ENCODE data around the gene PDCD11.
A peak's percentile ranks its signal among the peaks of the same experiment; 100 is the strongest.

Gene PDCD11

DNA sequence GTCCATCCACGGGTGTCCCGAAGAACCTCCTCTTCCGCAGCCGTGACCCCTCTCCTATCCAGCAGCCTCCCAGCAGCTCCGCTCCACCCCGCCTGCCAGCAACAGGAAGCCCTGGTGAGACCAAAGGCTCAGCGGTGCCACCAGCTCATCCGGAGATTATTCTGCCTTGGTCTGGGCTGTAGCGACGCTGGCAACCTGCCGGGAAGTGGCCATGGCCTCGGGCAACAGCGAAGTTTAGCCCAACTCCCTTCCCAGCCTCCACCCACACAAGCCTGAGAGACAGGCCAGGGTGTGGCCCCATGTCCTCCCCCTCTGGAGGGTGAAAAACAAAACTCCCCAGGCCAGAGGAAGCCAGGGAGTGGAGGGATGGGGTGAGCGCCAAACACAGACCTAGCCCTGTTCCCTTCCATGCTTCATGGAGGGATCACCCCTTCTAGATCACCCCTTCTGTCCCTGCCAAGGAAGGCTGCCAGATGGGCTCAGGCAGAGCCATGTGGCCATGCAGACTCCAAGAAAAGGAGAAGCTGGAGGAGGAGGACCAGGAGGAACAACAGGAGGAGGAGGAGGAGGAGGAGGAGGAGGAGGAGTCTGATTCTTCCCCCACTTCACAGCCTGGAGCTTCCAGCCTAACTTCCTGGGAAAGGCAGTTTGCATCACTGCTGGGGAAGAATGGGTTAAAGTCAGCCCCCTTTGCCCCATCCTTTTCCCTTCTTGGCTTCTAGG, 54.8 kb downstream of the PDCD11 start:
- H3K79me2 ChIP-seq (ENCODE audit: insufficient read depth, low read length), result peaks cover 61% of the 10 kb centered on the region
- H3K9me3 ChIP-seq (ENCODE audit: insufficient read depth, low read depth, low read length), result no peaks in the 10 kb centered on the region
- H3K4me1 ChIP-seq (ENCODE audit: insufficient read depth, low read length, poor library complexity, severe bottlenecking), result peaks cover 37% of the 10 kb centered on the region
- peaks cover 16% of the 10 kb centered on the region for H4K20me1 ChIP-seq (ENCODE audit: insufficient read depth, low read length, poor library complexity, severe bottlenecking)
- no peak for TF ChIP-seq EZH2phosphoT487 (IDR thresholded peaks at IDR 0.05; ENCODE audit: borderline replicate concordance)
- TF ChIP-seq, protein P1, sequence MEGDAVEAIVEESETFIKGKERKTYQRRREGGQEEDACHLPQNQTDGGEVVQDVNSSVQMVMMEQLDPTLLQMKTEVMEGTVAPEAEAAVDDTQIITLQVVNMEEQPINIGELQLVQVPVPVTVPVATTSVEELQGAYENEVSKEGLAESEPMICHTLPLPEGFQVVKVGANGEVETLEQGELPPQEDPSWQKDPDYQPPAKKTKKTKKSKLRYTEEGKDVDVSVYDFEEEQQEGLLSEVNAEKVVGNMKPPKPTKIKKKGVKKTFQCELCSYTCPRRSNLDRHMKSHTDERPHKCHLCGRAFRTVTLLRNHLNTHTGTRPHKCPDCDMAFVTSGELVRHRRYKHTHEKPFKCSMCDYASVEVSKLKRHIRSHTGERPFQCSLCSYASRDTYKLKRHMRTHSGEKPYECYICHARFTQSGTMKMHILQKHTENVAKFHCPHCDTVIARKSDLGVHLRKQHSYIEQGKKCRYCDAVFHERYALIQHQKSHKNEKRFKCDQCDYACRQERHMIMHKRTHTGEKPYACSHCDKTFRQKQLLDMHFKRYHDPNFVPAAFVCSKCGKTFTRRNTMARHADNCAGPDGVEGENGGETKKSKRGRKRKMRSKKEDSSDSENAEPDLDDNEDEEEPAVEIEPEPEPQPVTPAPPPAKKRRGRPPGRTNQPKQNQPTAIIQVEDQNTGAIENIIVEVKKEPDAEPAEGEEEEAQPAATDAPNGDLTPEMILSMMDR (conservative IDR thresholded peaks at IDR 0.05; ENCODE audit: low read length), result no peak
- no peaks in the 10 kb centered on the region for H3K9me2 ChIP-seq (replicated peaks; ENCODE audit: low read depth, low read length)
- peak overlapping the region; percentile 92 for H3K4me3 ChIP-seq (ENCODE audit: low read length, poor library complexity, severe bottlenecking)
- H2AFZ ChIP-seq (ENCODE audit: low read length), result peak overlapping the region; percentile 93
- H3K27me3 ChIP-seq (ENCODE audit: insufficient read depth, low read length, poor library complexity, severe bottlenecking), result no peaks in the 10 kb centered on the region
- H3K4me2 ChIP-seq (ENCODE audit: low read depth, low read length, poor library complexity, severe bottlenecking), result peak overlapping the region; percentile 94
- H3K36me3 ChIP-seq (ENCODE audit: insufficient read depth, low read length), result peaks cover 14% of the 10 kb centered on the region; the same call in 1 of the 2 replicates
- no peaks in the 10 kb centered on the region for H3F3A ChIP-seq (ENCODE audit: low read depth)
- peak overlapping the region; percentile 88 for H3K9ac ChIP-seq (ENCODE audit: low read depth, low read length, poor library complexity, severe bottlenecking)

- H3K36me3 ChIP-seq (ENCODE audit: insufficient read depth, low read length), result peaks cover 14% of the 10 kb centered on the region; the same call in 1 of the 2 replicates
- no peaks in the 10 kb centered on the region for H3K9me3 ChIP-seq (ENCODE audit: insufficient read depth, low read depth, low read length)
- peak within 1 kb of the TSS; percentile 94 for H3K4me2 ChIP-seq (ENCODE audit: low read depth, low read length, poor library complexity, severe bottlenecking)
- peaks cover 59% of the 10 kb centered on the region for H3K79me2 ChIP-seq (ENCODE audit: insufficient read depth, low read length)
- TF ChIP-seq, protein P1 (conservative IDR thresholded peaks at IDR 0.05; ENCODE audit: low read length), result no peak
- no peak for TF ChIP-seq EZH2phosphoT487 (IDR thresholded peaks at IDR 0.05; ENCODE audit: borderline replicate concordance)
- peaks cover 16% of the 10 kb centered on the region for H4K20me1 ChIP-seq (ENCODE audit: insufficient read depth, low read length, poor library complexity, severe bottlenecking)
- peak within 1 kb of the TSS; percentile 92 for H3K4me3 ChIP-seq (ENCODE audit: low read length, poor library complexity, severe bottlenecking)
- H3K9me2 ChIP-seq (replicated peaks; ENCODE audit: low read depth, low read length), result no peaks in the 10 kb centered on the region
- H3F3A ChIP-seq (ENCODE audit: low read depth), result no peaks in the 10 kb centered on the region
- H3K4me1 ChIP-seq (ENCODE audit: insufficient read depth, low read length, poor library complexity, severe bottlenecking), result peaks cover 37% of the 10 kb centered on the region
- peak within 1 kb of the TSS; percentile 93 for H2AFZ ChIP-seq (ENCODE audit: low read length)
- H3K9ac ChIP-seq (ENCODE audit: low read depth, low read length, poor library complexity, severe bottlenecking), result peak within 1 kb of the TSS; percentile 88
- H3K27me3 ChIP-seq (ENCODE audit: insufficient read depth, low read length, poor library complexity, severe bottlenecking), result no peaks in the 10 kb centered on the region
These were observed 55.5 kb downstream of the PDCD11 start, which contains the start of gene CALHM2 for GRCh38 chr10:103451831-103452505. TSS of gene CALHM2 (minus strand) at chr10:103452370. CDS start at chr10:103449941, 2,429 bp downstream.

DNA sequence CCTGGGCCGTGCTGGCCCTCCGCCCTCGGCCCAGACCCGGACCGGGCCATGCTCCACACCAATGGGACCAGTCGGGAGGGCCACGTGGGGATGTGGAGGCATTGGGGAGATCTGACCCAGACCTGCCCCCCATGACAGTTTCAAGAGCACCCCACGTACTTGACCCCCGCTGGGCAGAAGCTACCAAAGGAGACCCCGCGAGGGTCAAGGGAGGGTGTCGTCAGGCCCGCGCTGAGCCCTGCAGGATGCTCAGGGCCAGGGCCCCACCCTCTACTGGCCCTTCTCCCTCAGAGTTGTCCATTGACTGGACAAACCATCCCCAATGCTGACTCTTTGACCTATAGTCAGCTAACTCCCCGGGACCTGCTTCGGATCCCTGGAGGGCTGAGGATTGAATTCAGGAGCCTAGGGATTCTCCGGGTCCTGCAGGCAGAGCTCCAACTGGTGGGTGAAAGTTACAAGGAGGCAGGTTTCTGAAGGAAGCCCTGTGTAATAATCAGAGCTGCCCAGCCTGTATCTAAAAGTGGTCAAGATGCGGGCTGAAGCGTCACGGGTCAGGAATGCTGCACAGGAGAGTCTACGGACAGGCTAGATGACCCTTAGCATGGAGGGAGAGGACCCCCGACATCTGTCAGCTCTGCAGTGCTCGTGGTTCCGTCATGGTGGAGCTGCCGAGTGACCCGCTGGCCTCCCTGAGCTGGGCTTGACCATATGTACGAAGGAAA, 56.2 kb downstream of the PDCD11 start:
- H3K9me3 ChIP-seq (ENCODE audit: insufficient read depth, low read depth, low read length), result no peaks in the 10 kb centered on the region
- peak overlapping the region; percentile 88 for H3K9ac ChIP-seq (ENCODE audit: low read depth, low read length, poor library complexity, severe bottlenecking)
- H4K20me1 ChIP-seq (ENCODE audit: insufficient read depth, low read length, poor library complexity, severe bottlenecking), result peaks cover 16% of the 10 kb centered on the region
- no peaks in the 10 kb centered on the region for H3K9me2 ChIP-seq (replicated peaks; ENCODE audit: low read depth, low read length)
- peak overlapping the region; percentile 94 for H3K4me2 ChIP-seq (ENCODE audit: low read depth, low read length, poor library complexity, severe bottlenecking)
- peaks cover 37% of the 10 kb centered on the region for H3K4me1 ChIP-seq (ENCODE audit: insufficient read depth, low read length, poor library complexity, severe bottlenecking)
- no peak for TF ChIP-seq EZH2phosphoT487 (IDR thresholded peaks at IDR 0.05; ENCODE audit: borderline replicate concordance)
- TF ChIP-seq, protein P1 (conservative IDR thresholded peaks at IDR 0.05; ENCODE audit: low read length), result no peak
- peaks cover 7% of the 10 kb centered on the region; the same call in 1 of the 2 replicates for H3K36me3 ChIP-seq (ENCODE audit: insufficient read depth, low read length)
- H3K27me3 ChIP-seq (ENCODE audit: insufficient read depth, low read length, poor library complexity, severe bottlenecking), result no peaks in the 10 kb centered on the region
- peaks cover 52% of the 10 kb centered on the region for H3K79me2 ChIP-seq (ENCODE audit: insufficient read depth, low read length)
- H3K4me3 ChIP-seq (ENCODE audit: low read length, poor library complexity, severe bottlenecking), result peak overlapping the region; percentile 92
- peak overlapping the region; percentile 93 for H2AFZ ChIP-seq (ENCODE audit: low read length)
- H3F3A ChIP-seq (ENCODE audit: low read depth), result no peaks in the 10 kb centered on the region
